Neural crest cell (in vitro differentiated cells): ENCODE results near the gene PAK1. TPM values are rescaled to one million over a fixed set of nuclear protein-coding genes. Genes with fewer than 3 reads are reported as not detected.
"Not testable (repeated sequence)": the region's sequence is repeated elsewhere in the genome, so short reads cannot be mapped to it uniquely, and the experiment has no call there.

Experiments used
- DNase-seq: peaks from one replicate; pipeline ENCODE4 v3.0.0; 2021; ENCODE audit warnings: low read depth, mixed read lengths, low spot score
- H3K27ac Mint-ChIP-seq: one replicate; pipeline ENCODE4 v1.8.0; 2021; ENCODE audit warnings: mild to moderate bottlenecking, mixed read lengths; ENCODE audit not compliant: unreplicated experiment
- H3K27me3 Mint-ChIP-seq: 2 replicates; pipeline ENCODE4 v1.8.0; 2021; ENCODE audit warnings: low read depth, mild to moderate bottlenecking, mixed read lengths
- H3K36me3 Mint-ChIP-seq: 2 replicates; pipeline ENCODE4 v1.8.0; 2021; ENCODE audit warnings: low read depth, mild to moderate bottlenecking, mixed read lengths
- H3K4me1 Mint-ChIP-seq: 2 replicates; pipeline ENCODE4 v1.8.0; 2021; ENCODE audit warnings: mixed read lengths
- H3K4me3 Mint-ChIP-seq: one replicate; pipeline ENCODE4 v1.8.0; 2021; ENCODE audit warnings: mild to moderate bottlenecking, mixed read lengths
- H3K9me3 Mint-ChIP-seq: 2 replicates; pipeline ENCODE4 v1.8.0; 2021; ENCODE audit warnings: mixed read lengths
- CTCF ChIP-seq: fragments of 200-600 bp; sonication (generic); conservative IDR thresholded peaks from 2 replicates; pipeline ENCODE4 v1.5.0; 2021; ENCODE audit warnings: antibody characterized with exemption, mild to moderate bottlenecking
- total RNA-seq: library from RNA; stranded (reverse); gene quantifications from 2 replicates; pipeline ENCODE4 v1.2.1, GENCODE V29; 2021

The PAK1 gene
- total RNA-seq, 1 donor from 2014 or later: 60.5 TPM

DNA sequence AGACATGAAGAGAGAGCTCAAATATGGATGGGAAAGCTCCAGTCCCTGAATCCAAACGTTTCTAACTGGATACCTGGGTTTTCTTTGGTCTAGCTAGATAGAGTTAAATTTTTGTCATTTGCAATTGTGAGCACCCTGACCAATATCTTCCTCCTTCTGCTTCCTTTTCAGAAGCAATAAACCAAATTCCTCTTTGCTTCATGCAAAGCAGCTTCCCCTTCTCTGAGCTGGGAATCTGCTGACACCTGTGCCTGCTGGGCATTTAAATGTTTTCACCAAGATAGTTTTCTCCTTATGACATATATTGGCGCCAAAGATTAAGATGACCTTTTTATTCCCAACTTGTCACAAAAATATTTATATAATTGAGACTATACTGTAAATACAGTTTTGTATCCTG, 27.9 kb upstream of the PAK1 start:
- H3K27me3 Mint-ChIP-seq: no peaks in the 10 kb centered on the region
- no peaks in the 10 kb centered on the region for H3K36me3 Mint-ChIP-seq
- no peak for TF ChIP-seq CTCF
- H3K4me3 Mint-ChIP-seq: no peak overlapping the region
- no peaks in the 10 kb centered on the region for H3K9me3 Mint-ChIP-seq
- H3K4me1 Mint-ChIP-seq: no peaks in the 10 kb centered on the region
- DNase-seq: no peak
- H3K27ac Mint-ChIP-seq: no peak overlapping the region

DNA sequence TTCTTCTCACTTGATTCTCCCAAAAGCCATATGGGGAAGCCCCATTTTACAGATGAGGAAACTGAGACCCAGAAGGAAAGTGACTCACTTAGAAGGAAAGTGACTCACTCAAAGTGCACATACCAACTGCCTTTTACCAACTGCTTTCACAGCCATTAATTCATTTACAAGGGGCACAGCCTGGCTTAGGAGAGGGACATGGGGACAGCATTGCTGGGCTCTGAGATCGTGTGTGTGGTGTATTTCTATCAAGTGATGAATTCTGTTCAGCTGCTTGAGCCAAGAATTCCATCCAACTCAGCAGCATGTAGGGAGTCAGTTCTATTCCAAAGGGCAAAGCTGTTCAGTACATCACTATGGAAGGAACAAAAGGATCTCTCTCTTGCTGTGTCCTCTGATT, 23.5 kb upstream of the PAK1 start:
- no peaks in the 10 kb centered on the region for H3K27me3 Mint-ChIP-seq
- DNase-seq: no peak
- H3K27ac Mint-ChIP-seq: no peak overlapping the region
- H3K4me3 Mint-ChIP-seq: no peak overlapping the region
- no peak for TF ChIP-seq CTCF
- no peaks in the 10 kb centered on the region for H3K36me3 Mint-ChIP-seq
- H3K4me1 Mint-ChIP-seq: no peaks in the 10 kb centered on the region
- no peaks in the 10 kb centered on the region for H3K9me3 Mint-ChIP-seq

- Mint-ChIP-seq H3K27ac (no peak overlapping the region), H3K4me1 (no peaks in the 10 kb centered on the region), H3K9me3 (no peaks in the 10 kb centered on the region), H3K36me3 (no peaks in the 10 kb centered on the region), H3K4me3 (no peak overlapping the region), H3K27me3 (no peaks in the 10 kb centered on the region)
- no peak for TF ChIP-seq CTCF
- no peak for DNase-seq
Measured at GRCh38 chr11:77495526-77495925, 21.6 kb upstream of the PAK1 start.

- H3K4me3 Mint-ChIP-seq, H3K27me3 Mint-ChIP-seq, DNase-seq, H3K9me3 Mint-ChIP-seq, H3K4me1 Mint-ChIP-seq, H3K27ac Mint-ChIP-seq, H3K36me3 Mint-ChIP-seq: not testable (repeated sequence)
Measured at GRCh38 chr11:77490035-77490434, 16.1 kb upstream of the PAK1 start.

DNA sequence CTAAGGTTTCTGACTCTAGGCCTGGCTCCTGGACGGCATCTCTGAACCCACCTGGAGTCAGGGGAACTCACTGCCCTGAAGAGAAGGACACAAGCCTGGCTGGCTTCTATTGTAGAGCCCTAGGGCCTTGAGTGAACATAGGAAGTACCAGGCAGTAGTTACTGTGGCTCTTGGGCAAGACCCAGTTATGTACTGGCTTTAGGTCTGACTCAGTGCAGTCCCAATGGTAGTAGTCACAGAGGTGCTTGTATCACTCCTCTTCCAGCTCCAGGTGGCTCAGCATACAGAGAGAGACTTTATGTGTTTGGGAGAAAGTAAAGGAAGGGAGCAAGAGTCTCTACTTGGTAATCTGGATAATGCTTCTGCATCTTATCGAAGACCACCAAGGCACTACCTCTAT, 13.9 kb upstream of the PAK1 start:
- no peaks in the 10 kb centered on the region for H3K4me1 Mint-ChIP-seq
- H3K4me3 Mint-ChIP-seq: no peak overlapping the region
- DNase-seq: no peak
- no peak for TF ChIP-seq CTCF
- no peaks in the 10 kb centered on the region for H3K27me3 Mint-ChIP-seq
- H3K27ac Mint-ChIP-seq: no peak overlapping the region
- H3K9me3 Mint-ChIP-seq: no peaks in the 10 kb centered on the region
- H3K36me3 Mint-ChIP-seq: peaks cover 3% of the 10 kb centered on the region

- no peak for TF ChIP-seq CTCF
- no peak overlapping the region for H3K27ac Mint-ChIP-seq
- H3K9me3 Mint-ChIP-seq: no peaks in the 10 kb centered on the region
- peaks cover 7% of the 10 kb centered on the region for H3K27me3 Mint-ChIP-seq
- H3K36me3 Mint-ChIP-seq: no peaks in the 10 kb centered on the region
- DNase-seq: no peak
- H3K4me1 Mint-ChIP-seq: peaks cover 5% of the 10 kb centered on the region
- H3K4me3 Mint-ChIP-seq: no peak overlapping the region
Measured at GRCh38 chr11:77479746-77480352, 6.0 kb upstream of the PAK1 start.
